ENCODE data around the gene ANTXR1. TPM values are rescaled to one million over a fixed set of nuclear protein-coding genes. Genes with fewer than 3 reads are reported as not detected.

ANTXR1 gene
- total RNA-seq, 3 donors from 2014 or later (not counting 1 experiment from before 2014, with no cell fraction given): not detected

DNA sequence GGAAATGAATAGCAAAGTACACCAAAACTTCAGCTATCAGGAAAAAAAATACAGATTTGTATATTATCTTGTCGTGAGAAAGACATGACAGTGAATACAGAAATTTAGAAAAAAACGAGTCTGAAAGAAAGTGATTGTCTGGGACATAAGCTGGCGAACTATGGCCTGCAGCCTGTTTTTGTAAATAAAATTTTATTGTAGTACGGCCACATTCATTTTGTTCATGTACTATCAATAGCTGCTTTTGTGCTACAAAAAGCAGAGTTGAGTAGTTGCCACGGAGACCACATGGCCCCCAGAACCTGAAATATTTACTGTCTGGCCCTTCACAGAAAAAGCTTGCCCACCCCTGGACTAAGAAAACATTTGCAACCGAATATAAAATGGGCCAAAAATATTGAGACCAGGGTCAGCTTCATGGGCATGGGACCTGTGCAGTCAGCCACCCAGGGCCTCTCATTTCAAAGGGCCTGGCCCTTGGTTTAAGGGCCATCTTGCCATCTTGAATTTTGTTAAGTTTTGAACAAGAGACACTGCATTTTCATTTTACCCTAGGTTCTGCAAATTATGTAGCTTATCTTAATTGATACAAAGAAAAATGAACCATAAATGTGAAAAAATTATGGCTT lies 17.9 kb downstream of the ANTXR1 start:
- DNase-seq (no peak), ATAC-seq (no peak)
- Histone ChIP-seq H3K4me1 (ENCODE audit: control insufficient read depth, insufficient read depth, low read length) (no peaks in the 10 kb centered on the region), H3K36me3 (ENCODE audit: control insufficient read depth, insufficient read depth, low read length) (no peaks in the 10 kb centered on the region), H3K27me3 (ENCODE audit: control insufficient read depth, insufficient read depth, low read length) (no peaks in the 10 kb centered on the region), H3K4me3 (ENCODE audit: low read length) (no peak overlapping the region), H3K27ac (ENCODE audit: low read length) (no peak overlapping the region), H3K9me3 (ENCODE audit: control insufficient read depth, insufficient read depth, low read length) (no peaks in the 10 kb centered on the region)
- no peaks in the 10 kb centered on the region for H3K36me3 Mint-ChIP-seq
- 87% methylated on average over 6 of the region's 6 CpGs for WGBS (ENCODE audit: insufficient coverage)
- no peaks in the 10 kb centered on the region for H3K4me1 Mint-ChIP-seq
- TF ChIP-seq, protein P1, sequence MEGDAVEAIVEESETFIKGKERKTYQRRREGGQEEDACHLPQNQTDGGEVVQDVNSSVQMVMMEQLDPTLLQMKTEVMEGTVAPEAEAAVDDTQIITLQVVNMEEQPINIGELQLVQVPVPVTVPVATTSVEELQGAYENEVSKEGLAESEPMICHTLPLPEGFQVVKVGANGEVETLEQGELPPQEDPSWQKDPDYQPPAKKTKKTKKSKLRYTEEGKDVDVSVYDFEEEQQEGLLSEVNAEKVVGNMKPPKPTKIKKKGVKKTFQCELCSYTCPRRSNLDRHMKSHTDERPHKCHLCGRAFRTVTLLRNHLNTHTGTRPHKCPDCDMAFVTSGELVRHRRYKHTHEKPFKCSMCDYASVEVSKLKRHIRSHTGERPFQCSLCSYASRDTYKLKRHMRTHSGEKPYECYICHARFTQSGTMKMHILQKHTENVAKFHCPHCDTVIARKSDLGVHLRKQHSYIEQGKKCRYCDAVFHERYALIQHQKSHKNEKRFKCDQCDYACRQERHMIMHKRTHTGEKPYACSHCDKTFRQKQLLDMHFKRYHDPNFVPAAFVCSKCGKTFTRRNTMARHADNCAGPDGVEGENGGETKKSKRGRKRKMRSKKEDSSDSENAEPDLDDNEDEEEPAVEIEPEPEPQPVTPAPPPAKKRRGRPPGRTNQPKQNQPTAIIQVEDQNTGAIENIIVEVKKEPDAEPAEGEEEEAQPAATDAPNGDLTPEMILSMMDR (IDR thresholded peaks at IDR 0.05): no peak
- no peak overlapping the region for H3K4me3 Mint-ChIP-seq
- peaks cover 18 to 49% of the 10 kb centered on the region in 2 donors for H3K27me3 Mint-ChIP-seq (ENCODE audit: low read depth in 2 of 2)
- intact Hi-C loops (cut with micrococcal nuclease): no loop called here
- no peak overlapping the region for H3K27ac Mint-ChIP-seq
- H3K9me3 Mint-ChIP-seq: no peaks in the 10 kb centered on the region

DNA sequence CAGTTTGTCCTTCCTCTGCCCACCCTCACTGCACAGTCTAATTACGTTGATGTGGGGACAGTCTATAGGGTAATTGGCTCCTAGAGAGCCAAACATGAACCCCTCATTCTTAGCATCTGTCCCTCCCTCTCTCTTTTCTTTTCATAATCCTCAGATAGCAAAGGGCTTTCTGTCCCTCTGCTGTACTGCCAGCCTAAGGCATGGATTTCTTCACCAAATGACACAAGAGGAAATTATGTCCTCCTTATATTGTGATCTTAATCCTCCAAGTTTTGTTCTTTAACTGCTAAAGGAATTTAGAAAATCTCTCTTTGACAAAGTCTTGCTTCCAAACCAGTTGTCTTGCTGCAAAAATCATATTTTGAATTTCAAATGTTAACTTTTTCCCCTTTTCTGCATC lies 18.5 kb downstream of the ANTXR1 start:
- Histone ChIP-seq H3K27ac (ENCODE audit: low read length) (no peak overlapping the region), H3K4me3 (ENCODE audit: low read length) (no peak overlapping the region), H3K36me3 (ENCODE audit: control insufficient read depth, insufficient read depth, low read length) (no peaks in the 10 kb centered on the region), H3K27me3 (ENCODE audit: control insufficient read depth, insufficient read depth, low read length) (no peaks in the 10 kb centered on the region), H3K4me1 (ENCODE audit: control insufficient read depth, insufficient read depth, low read length) (no peaks in the 10 kb centered on the region), H3K9me3 (ENCODE audit: control insufficient read depth, insufficient read depth, low read length) (no peaks in the 10 kb centered on the region)
- Mint-ChIP-seq H3K27ac (no peak overlapping the region), H3K27me3 (ENCODE audit: low read depth in 2 of 2) (peaks cover 18 to 46% of the 10 kb centered on the region in 2 donors), H3K4me3 (no peak overlapping the region), H3K36me3 (no peaks in the 10 kb centered on the region), H3K4me1 (no peaks in the 10 kb centered on the region), H3K9me3 (no peaks in the 10 kb centered on the region)
- TF ChIP-seq, protein P1 (IDR thresholded peaks at IDR 0.05): no peak
- no peak for ATAC-seq
- intact Hi-C loops (cut with micrococcal nuclease): no loop called here
- no peak for DNase-seq
- WGBS (ENCODE audit: insufficient coverage): 71% methylated on average over 1 of the region's 1 CpG

DNA sequence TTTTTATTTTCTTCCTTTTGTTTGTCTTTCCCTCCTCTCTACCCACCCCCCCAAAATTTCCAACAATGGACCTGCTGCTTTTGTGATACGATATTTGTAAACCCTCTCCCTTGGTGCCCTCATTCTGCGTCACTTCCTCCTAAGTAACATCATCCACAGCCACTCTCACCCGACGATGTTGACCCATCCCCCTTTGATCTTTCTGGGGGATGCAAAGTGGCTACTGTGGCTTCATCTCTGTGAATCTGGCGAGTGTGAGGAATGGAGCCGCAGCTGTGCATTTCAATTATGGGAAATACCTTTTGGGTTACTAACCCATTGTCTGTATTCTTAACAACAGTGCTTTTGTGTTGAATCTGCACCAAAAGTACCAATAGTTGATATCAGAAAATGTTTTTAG lies 19.4 kb downstream of the ANTXR1 start:
- WGBS (ENCODE audit: insufficient coverage): 46% methylated on average over 6 of the region's 6 CpGs
- no peaks in the 10 kb centered on the region for H3K4me1 ChIP-seq (ENCODE audit: control insufficient read depth, insufficient read depth, low read length)
- Mint-ChIP-seq H3K9me3 (no peaks in the 10 kb centered on the region), H3K27me3 (ENCODE audit: low read depth in 2 of 2) (peaks cover 16 to 40% of the 10 kb centered on the region in 2 donors), H3K4me1 (no peaks in the 10 kb centered on the region), H3K4me3 (no peak overlapping the region), H3K27ac (no peak overlapping the region), H3K36me3 (no peaks in the 10 kb centered on the region)
- ATAC-seq (no peak), DNase-seq (no peak)
- H3K27me3 ChIP-seq (ENCODE audit: control insufficient read depth, insufficient read depth, low read length): no peaks in the 10 kb centered on the region
- no peak overlapping the region for H3K27ac ChIP-seq (ENCODE audit: low read length)
- intact Hi-C loops (cut with micrococcal nuclease): no loop called here
- no peaks in the 10 kb centered on the region for H3K36me3 ChIP-seq (ENCODE audit: control insufficient read depth, insufficient read depth, low read length)
- no peak overlapping the region for H3K4me3 ChIP-seq (ENCODE audit: low read length)
- no peaks in the 10 kb centered on the region for H3K9me3 ChIP-seq (ENCODE audit: control insufficient read depth, insufficient read depth, low read length)
- TF ChIP-seq, protein P1 (IDR thresholded peaks at IDR 0.05): no peak
